SK-N-MC (cell line): ENCODE data around the gene TPRA1.

Experiments used
- EZH2 ChIP-seq: fragments of 200-600 bp; sonication (generic); IDR thresholded peaks from one replicate; pipeline ENCODE4 v1.6.1; 2017; ENCODE audit warnings: antibody characterized with exemption
- FOXP2 ChIP-seq: optimal IDR thresholded peaks from 2 replicates; pipeline ENCODE3; 2011; ENCODE audit warnings: mild to moderate bottlenecking, moderate library complexity; ENCODE audit not compliant: insufficient read depth; ENCODE audit errors: extremely low read length, control extremely low read depth
- POLR2AphosphoS5 ChIP-seq: IDR thresholded peaks from 2 replicates; pipeline ENCODE4 v1.6.1; 2012; ENCODE audit warnings: mild to moderate bottlenecking, low read depth, low read length, borderline replicate concordance

- TF ChIP-seq EZH2 (no peak), POLR2AphosphoS5 (no peak), FOXP2 (no peak)
Measured at GRCh38 chr3:127560051-127560787, 30.3 kb downstream of the TPRA1 start.
